GM21360 (cell line): ENCODE measurements around the gene LIAS.
A peak's percentile ranks its signal among the peaks of the same experiment; 100 is the strongest.
"Not testable (repeated sequence)": the region's sequence is repeated elsewhere in the genome, so short reads cannot be mapped to it uniquely, and the experiment has no call there.

Source experiments
- ATAC-seq: cut with Tn5 transposase; IDR thresholded peaks from one replicate; pipeline ENCODE4 v1.9.1; 2021; ENCODE audit warnings: mild to moderate bottlenecking, moderate library complexity; ENCODE audit not compliant: unreplicated experiment

Gene LIAS

DNA sequence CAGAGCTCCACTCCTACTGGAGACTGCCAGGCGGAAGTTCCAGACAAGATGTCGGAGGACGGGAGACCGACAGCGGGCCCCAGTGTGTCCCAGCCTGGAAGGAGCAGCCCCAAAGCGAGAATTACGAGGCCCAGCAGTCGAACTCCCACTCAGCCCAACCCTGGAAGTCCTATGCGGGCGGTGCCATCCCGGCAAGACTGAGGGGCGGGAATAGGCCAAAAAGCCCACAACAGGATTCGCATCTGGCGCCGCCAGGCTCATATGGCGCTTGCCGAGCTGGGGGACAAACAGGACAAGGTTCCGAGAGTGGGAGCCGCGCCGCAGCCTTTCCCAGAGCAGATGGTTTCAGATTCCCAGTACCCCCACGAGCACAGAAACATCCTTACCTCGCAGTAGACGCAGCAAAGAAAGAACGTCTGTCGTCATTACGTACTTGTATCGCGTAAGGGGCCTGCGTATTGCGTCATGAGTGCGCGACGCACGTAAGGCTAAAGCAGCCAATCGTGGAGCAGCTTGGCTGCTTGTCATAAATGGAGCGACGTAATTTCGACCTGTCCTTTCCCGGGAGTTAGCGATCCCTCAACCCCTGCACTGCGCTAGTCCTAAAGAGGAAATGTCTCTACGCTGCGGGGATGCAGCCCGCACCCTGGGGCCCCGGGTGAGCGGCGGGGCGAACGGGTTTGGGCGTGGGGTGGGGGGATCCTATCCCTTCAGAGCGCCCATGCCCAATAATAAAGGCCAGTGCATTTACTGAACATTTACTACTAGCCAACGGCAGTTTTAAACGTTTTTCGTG, at the start of gene LIAS, which contains the start of gene RPL9:
TSS of gene LIAS (plus strand) at position 552 of the 796 bp plus-strand sequence. CDS start at position 614, 62 bp downstream.
TSS of gene RPL9 (minus strand) at position 418 of the 796 bp plus-strand sequence. CDS start 483 bp downstream, outside the sequence.
- ATAC-seq: peak; percentile 84

DNA sequence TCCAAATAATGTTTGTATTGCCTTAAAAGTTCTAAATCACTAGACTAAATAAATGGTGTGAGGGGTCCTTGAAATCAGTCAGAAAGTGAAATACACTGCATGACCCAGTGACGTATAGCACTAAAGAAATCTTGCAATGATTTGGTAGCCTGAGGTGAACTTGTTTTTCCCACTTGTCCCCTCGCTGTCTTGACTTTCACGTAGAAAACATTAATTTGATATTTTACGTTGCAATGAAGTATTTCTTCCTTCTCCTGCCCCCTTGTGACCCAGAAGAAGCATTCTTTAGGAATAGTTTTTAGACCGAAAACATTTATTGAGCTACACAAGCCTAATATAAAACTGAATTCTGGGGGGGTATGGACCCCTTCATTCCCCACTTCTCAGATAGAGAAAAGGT, 48.4 kb upstream of the LIAS start:
- ATAC-seq: no peak

- ATAC-seq: not testable (repeated sequence)
Observed at GRCh38 chr4:39411561-39411960, 47.3 kb upstream of the LIAS start.

DNA sequence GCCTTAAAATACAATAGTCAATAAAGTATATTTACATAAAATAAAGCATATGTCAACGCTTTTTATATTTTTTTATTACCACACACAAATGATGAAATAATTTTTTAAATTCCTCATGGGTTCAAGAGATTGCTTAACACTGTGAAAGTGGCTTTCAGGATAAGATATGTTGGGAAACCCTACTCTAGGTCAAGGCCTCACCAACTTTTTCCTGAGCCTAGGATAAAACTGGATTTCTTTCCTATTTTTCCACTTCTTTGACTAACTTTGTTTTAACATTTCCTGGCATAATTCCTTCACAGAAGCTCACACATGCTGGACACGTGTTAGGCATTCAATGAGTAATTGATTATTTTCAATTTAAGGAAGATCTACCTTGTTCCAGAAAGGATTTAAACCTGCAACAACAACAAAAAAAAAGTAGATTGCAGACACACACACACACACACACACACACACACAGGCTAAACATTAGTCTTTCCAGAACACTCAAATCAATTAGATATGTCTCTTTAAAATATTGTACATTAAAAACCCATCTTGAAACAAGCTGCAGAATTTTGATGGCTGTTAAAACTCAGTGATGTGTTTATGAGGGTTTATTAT, 43.1 kb upstream of the LIAS start:
- no peak for ATAC-seq

- no peak for ATAC-seq
Observed at GRCh38 chr4:39422247-39422646, 36.6 kb upstream of the LIAS start.

DNA sequence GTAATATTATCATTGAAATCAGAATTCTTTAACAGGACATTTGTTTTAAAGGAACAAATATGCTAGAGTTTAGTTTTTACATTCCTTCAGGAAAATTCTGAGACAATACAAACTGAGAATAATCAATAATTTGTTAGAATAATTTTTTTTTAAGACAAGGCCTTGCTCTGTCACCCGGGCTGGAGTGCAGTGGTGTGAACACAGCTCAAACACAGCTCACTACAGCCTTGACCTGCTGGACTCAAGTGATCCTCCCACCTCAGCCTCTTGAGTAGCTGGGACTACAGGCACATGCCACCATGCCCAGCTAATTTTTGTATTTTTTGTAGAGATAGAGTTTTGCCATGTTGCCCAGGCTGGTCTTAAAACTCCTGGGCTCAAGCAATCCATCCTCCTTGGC, 33.6 kb upstream of the LIAS start:
- not testable (repeated sequence) for ATAC-seq

GRCh38 chr4:39426728-39427127, 32.1 kb upstream of the LIAS start:
- ATAC-seq: no peak

DNA sequence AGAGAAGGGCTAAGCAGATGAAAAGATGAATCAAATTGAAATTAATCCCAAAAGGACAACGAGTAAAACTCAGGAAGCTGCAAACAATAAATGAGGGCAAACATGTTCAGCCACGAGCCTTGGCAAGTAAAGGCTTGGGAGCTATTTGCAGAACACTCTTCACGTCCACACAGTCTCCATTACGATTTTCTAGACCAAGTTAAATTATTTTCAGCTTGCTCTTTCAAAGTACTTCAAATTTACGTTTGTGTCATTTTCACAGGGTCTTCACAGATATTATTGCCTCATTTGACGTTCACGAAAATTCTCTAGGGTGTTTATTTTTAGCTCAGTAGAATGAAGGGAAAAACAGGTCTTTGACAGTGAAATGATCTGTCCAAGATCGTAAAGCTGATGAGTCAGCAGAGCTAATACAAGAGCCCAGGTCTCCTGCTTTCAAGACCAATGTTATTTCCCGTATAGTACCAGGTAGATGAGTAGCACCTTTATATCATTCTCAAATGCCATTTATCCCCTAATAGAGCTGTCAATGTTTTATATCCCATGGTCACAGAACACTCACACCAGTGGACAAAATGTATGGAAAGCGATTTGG, 31.2 kb upstream of the LIAS start:
- ATAC-seq: no peak

- ATAC-seq: no peak
Observed at GRCh38 chr4:39429476-39430334, 29.2 kb upstream of the LIAS start.

DNA sequence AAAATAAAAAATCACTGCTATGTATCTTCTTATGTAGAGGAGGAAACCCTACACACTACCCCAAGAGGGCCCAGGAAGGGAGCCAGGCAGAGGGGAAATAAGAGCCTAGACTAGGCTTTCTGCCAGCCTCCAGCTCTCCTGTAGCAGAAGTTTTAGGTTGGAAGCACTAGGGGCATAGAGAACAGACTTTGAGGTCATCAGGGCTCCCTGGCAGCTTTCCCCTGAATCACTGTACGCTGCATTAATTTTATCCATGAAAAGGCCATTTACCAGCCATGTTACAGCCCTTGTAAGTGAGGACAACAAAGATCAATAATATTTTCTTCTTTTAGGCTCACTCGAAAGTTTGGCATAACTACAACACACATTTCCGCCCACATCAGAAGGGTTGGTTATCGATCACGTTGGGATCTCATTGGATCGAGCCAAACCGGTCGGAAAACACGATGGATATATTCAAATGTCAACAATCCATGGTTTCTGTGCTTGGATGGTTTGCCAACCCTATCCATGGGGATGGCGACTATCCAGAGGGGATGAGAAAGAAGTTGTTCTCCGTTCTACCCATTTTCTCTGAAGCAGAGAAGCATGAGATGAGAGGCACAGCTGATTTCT, 24.9 kb upstream of the LIAS start:
- ATAC-seq: no peak

- ATAC-seq: no peak
Observed at GRCh38 chr4:39435659-39436563, 22.9 kb upstream of the LIAS start.

- no peak for ATAC-seq
Observed at GRCh38 chr4:39441593-39441992, 17.3 kb upstream of the LIAS start.

GRCh38 chr4:39442998-39443397, 15.9 kb upstream of the LIAS start:
- ATAC-seq: no peak

- ATAC-seq: no peak
Observed at GRCh38 chr4:39446483-39446841, 12.4 kb upstream of the LIAS start.

- ATAC-seq: peak; percentile 79
Observed at GRCh38 chr4:39446842-39447573, 11.8 kb upstream of the LIAS start.

DNA sequence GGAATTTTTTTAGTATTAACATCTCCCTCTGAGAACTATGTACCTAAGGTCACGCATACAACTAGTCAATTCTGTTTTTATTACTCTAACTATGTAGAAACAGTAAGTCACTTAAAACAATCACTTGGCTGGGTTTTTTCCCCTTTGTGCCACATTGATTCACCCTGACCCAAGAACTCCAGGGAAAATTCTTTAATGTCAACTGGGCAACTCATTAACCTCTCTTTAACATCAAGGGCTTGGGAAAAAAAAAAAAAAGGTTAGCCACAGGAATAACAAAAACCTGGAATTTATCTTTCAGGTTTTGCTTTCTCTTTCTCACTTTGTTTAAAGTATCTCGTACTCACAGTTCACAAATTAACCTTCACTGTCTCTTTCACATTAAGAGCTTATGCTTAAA, 8.2 kb upstream of the LIAS start:
- no peak for ATAC-seq

GRCh38 chr4:39451423-39452023, 7.3 kb upstream of the LIAS start:
- no peak for ATAC-seq

GRCh38 chr4:39452153-39452859, 6.5 kb upstream of the LIAS start:
- no peak for ATAC-seq
